A549 (cell line): ENCODE data around the gene TNFRSF11A. TPM values are rescaled to one million over a fixed set of nuclear protein-coding genes. Genes with fewer than 3 reads are reported as not detected.

Experiments
- ATAC-seq, 2 experiments: fragments of 200-7000 bp in 1 of 2; fragments of >200 bp in 1 of 2; cut with Nextera tagmentation in 1 of 2; cut with Tn5 transposase in 1 of 2; 3 replicates each; pipeline versions ENCODE4 v1.8.0 to v1.9.1; 2018 to 2020; ENCODE audit warnings: mild to moderate bottlenecking in 1 of 2, moderate library complexity in 1 of 2
- CTCF ChIA-PET: fragments of 300-600 bp; sonication (Branson Sonifier 250); formaldehyde crosslinking; extraction: SDS; loops from one replicate; lab custom pipeline; 2021; ENCODE audit warnings: antibody characterized with exemption, inconsistent platforms; lab: Yijun Ruan, JAX
- POLR2A ChIA-PET: fragments of 350-600 bp; formaldehyde crosslinking; extraction: SDS; loops from one replicate; lab custom pipeline; 2021; ENCODE audit warnings: antibody characterized with exemption, inconsistent platforms; lab: Yijun Ruan, JAX
- DNase-seq, 2 experiments: peaks; one replicate each; pipeline versions ENCODE4 v3.0.0 to v3.0.0-alpha.2; 2011 to 2016; ENCODE audit warnings: low read depth in 1 of 2, low spot score in 1 of 2
- FAIRE-seq: peaks from 2 replicates; lab custom pipeline; 2011; peaks lifted over from hg19 to GRCh38; lab: Jason Lieb, UNC
- H3K27ac ChIP-seq, 2 experiments: fragments of >200 bp; sonication (Bioruptor Twin); formaldehyde crosslinking; 3 replicates each; pipeline ENCODE4 v1.5.1; 2016 to 2017
- H3K4me1 ChIP-seq: fragments of >200 bp; sonication (Bioruptor Twin); formaldehyde crosslinking; 3 replicates; pipeline ENCODE4 v1.6.1; 2016
- H3K4me2 ChIP-seq: fragments of >200 bp; sonication (Bioruptor Twin); formaldehyde crosslinking; 3 replicates; pipeline ENCODE4 v1.6.1; 2016
- H3K4me3 ChIP-seq: fragments of >200 bp; sonication (Bioruptor Twin); formaldehyde crosslinking; 3 replicates; pipeline ENCODE4 v1.5.1; 2016
- H3K9me3 ChIP-seq: fragments of >200 bp; sonication (Bioruptor Twin); formaldehyde crosslinking; 3 replicates; pipeline ENCODE4 v1.6.1; 2016
- CEBPB ChIP-seq, 2 experiments: fragments of >200 bp in 1 of 2; sonication (Bioruptor Twin) in 1 of 2; formaldehyde crosslinking in 1 of 2; IDR thresholded peaks; 2 replicates each; pipeline ENCODE4 v1.6.1; 2012 to 2016
- EHMT2 ChIP-seq: fragments of 200-600 bp; sonication (generic); IDR thresholded peaks from 2 replicates; pipeline ENCODE4 v1.6.1; 2016; ENCODE audit warnings: antibody characterized with exemption, low read depth, mild to moderate bottlenecking, moderate library complexity
- EP300 ChIP-seq, 2 experiments: fragments of >200 bp; sonication (Bioruptor Twin); formaldehyde crosslinking; IDR thresholded peaks; 2 replicates in 1 of 2; 3 replicates in 1 of 2; pipeline ENCODE4 v1.6.1; 2016 to 2017
- ESRRA ChIP-seq: fragments of 150-350 bp; IDR thresholded peaks from 2 replicates; pipeline ENCODE4 v1.6.1; 2014; ENCODE audit warnings: mild to moderate bottlenecking, low read length, borderline replicate concordance
- FOSL2 ChIP-seq, 2 experiments: fragments of 450-650 bp in 1 of 2; fragments of >200 bp in 1 of 2; sonication (Bioruptor Twin) in 1 of 2; formaldehyde crosslinking; IDR thresholded peaks; 2 replicates each; pipeline versions ENCODE4 v1.5.0 to v1.6.1; 2016 to 2020; ENCODE audit warnings: mild to moderate bottlenecking in 1 of 2, moderate library complexity in 1 of 2
- GATA3 ChIP-seq: IDR thresholded peaks from 2 replicates; pipeline ENCODE4 v1.6.1; 2012; ENCODE audit warnings: borderline replicate concordance
- HDAC2 ChIP-seq: fragments of 200-600 bp; sonication (generic); IDR thresholded peaks from 2 replicates; pipeline ENCODE4 v1.6.1; 2016
- HOXB5 ChIP-seq: fragments of 250-450 bp; sonication (Bioruptor Pico); IDR thresholded peaks from 2 replicates; pipeline ENCODE4 v1.5.0; 2020; ENCODE audit warnings: mild to moderate bottlenecking, moderate library complexity
- KDM5A ChIP-seq: fragments of 200-600 bp; sonication (generic); IDR thresholded peaks from 2 replicates; pipeline ENCODE4 v1.6.1; 2016; ENCODE audit warnings: antibody characterized with exemption, mild to moderate bottlenecking
- NR3C1 ChIP-seq: fragments of >200 bp; sonication (Bioruptor Twin); formaldehyde crosslinking; IDR thresholded peaks from 3 replicates; pipeline ENCODE4 v1.6.1; 2017
- PHF8 ChIP-seq: fragments of 200-600 bp; sonication (generic); IDR thresholded peaks from 2 replicates; pipeline ENCODE4 v1.6.1; 2016; ENCODE audit warnings: low read depth, mild to moderate bottlenecking, antibody characterized with exemption, moderate library complexity, borderline replicate concordance
- POLR2AphosphoS2 ChIP-seq: conservative IDR thresholded peaks from 2 replicates; pipeline ENCODE4 v1.6.1; 2012; ENCODE audit warnings: low read length, improper control_type of control experiment, inconsistent platforms
- RARB ChIP-seq: fragments of 250-450 bp; sonication (Bioruptor Pico); IDR thresholded peaks from 2 replicates; pipeline ENCODE4 v1.8.0; 2021; ENCODE audit warnings: mild to moderate bottlenecking, moderate library complexity
- RNF2 ChIP-seq: fragments of 200-600 bp; sonication (generic); IDR thresholded peaks from 2 replicates; pipeline ENCODE4 v1.6.1; 2016; ENCODE audit warnings: low read depth, mild to moderate bottlenecking, antibody characterized with exemption, moderate library complexity, borderline replicate concordance
- SMC3 ChIP-seq: fragments of >200 bp; sonication (Bioruptor Twin); formaldehyde crosslinking; IDR thresholded peaks from 3 replicates; pipeline ENCODE4 v1.6.1; 2018; ENCODE audit warnings: inconsistent platforms
- SREBF2 ChIP-seq: fragments of 450-650 bp; IDR thresholded peaks from 2 replicates; pipeline ENCODE4 v1.6.1; 2014; ENCODE audit warnings: mild to moderate bottlenecking, moderate library complexity
- TFCP2L1 ChIP-seq: fragments of 250-450 bp; sonication (Bioruptor Pico); IDR thresholded peaks from 2 replicates; pipeline ENCODE4 v1.5.0; 2021; ENCODE audit warnings: mild to moderate bottlenecking
- TP53 ChIP-seq: fragments of 250-450 bp; sonication (Bioruptor Pico); IDR thresholded peaks from 2 replicates; pipeline ENCODE4 v1.5.0; 2021; ENCODE audit warnings: mild to moderate bottlenecking, moderate library complexity
- ZC3H11A ChIP-seq: fragments of 450-650 bp; IDR thresholded peaks from 2 replicates; pipeline ENCODE4 v1.6.1; 2014; ENCODE audit warnings: antibody characterized with exemption, mild to moderate bottlenecking
- WGBS: methylation state at CpG from one replicate; pipeline ENCODE4 v1.1.6; 2017; ENCODE audit errors: missing lambda C conversion rate; 5-methylcytosine and 5-hydroxymethylcytosine counted together
- polyA plus RNA-seq, 4 experiments: library from polyadenylated mRNA; depleted of rRNA in 3 of 4; stranded (reverse); fragments of >200 nt; fragmentation: RNase III in 1 of 4; extraction: RNeasy Plus Mini Kit Qiagen cat#74134 plus additional on column Dnase treatment in 1 of 4; gene quantifications; 2 replicates in 3 of 4; 3 replicates in 1 of 4; pipeline ENCODE4 v1.2.3, GENCODE V29; 2011 to 2017
- TF ChIP-seq, protein P1 (sequence below): IDR thresholded peaks from 2 replicates; pipeline ENCODE4 v1.6.1; 2012
- TF ChIP-seq, protein P2 (sequence below): fragments of 250-450 bp; sonication (Bioruptor Pico); IDR thresholded peaks from 2 replicates; pipeline ENCODE4 v1.5.0; 2021; ENCODE audit warnings: mild to moderate bottlenecking, moderate library complexity, borderline replicate concordance
- TF ChIP-seq, protein P3 (sequence below): fragments of 150-350 bp; IDR thresholded peaks from 2 replicates; pipeline ENCODE4 v1.6.1; 2014; ENCODE audit warnings: low read depth, mild to moderate bottlenecking, low read length
- TF ChIP-seq, protein P4 (sequence below): IDR thresholded peaks from 2 replicates; pipeline ENCODE4 v1.6.1; 2012
- TF ChIP-seq, protein P5 (sequence below): fragments of >200 bp; sonication (Bioruptor Twin); formaldehyde crosslinking; IDR thresholded peaks from 3 replicates; pipeline ENCODE4 v1.6.1; 2016

Gene TNFRSF11A
- polyA plus RNA-seq, 2 of the 4 experiments (the other 2 are of a cell fraction): 1.9 to 4.0 TPM

DNA sequence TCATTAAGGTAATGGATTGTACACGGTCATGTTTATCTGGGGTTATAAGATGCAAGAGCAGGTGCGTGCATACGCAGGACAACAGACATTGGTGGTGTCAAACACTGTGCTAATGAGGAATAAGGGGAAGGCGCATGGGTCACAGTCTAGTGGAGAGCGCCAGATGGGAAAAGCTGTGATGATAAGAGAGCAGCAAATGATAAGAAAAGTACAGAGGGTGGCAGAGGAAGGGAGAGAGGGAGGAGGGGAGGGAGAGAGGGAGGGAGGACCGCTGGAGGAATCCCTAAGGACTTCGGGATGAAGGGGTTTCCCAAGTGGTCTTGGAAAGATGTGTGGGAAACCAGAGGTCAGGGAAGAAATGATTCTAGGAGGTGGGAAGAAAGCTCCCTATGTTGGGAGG is 2.9 kb downstream of the TNFRSF11A start (continued):
- no peak for TF ChIP-seq RNF2
- no peak for TF ChIP-seq HDAC2
- TF ChIP-seq, protein P1, sequence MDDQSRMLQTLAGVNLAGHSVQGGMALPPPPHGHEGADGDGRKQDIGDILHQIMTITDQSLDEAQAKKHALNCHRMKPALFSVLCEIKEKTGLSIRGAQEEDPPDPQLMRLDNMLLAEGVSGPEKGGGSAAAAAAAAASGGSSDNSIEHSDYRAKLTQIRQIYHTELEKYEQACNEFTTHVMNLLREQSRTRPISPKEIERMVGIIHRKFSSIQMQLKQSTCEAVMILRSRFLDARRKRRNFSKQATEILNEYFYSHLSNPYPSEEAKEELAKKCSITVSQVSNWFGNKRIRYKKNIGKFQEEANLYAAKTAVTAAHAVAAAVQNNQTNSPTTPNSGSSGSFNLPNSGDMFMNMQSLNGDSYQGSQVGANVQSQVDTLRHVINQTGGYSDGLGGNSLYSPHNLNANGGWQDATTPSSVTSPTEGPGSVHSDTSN: no peak
- no peak for TF ChIP-seq TFCP2L1 (CRISPR knock-in tag)
- TF ChIP-seq NR3C1: no peak
- TF ChIP-seq, protein P2, sequence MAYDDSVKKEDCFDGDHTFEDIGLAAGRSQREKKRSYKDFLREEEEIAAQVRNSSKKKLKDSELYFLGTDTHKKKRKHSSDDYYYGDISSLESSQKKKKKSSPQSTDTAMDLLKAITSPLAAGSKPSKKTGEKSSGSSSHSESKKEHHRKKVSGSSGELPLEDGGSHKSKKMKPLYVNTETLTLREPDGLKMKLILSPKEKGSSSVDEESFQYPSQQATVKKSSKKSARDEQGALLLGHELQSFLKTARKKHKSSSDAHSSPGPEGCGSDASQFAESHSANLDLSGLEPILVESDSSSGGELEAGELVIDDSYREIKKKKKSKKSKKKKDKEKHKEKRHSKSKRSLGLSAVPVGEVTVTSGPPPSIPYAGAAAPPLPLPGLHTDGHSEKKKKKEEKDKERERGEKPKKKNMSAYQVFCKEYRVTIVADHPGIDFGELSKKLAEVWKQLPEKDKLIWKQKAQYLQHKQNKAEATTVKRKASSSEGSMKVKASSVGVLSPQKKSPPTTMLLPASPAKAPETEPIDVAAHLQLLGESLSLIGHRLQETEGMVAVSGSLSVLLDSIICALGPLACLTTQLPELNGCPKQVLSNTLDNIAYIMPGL (CRISPR knock-in tag): no peak

DNA sequence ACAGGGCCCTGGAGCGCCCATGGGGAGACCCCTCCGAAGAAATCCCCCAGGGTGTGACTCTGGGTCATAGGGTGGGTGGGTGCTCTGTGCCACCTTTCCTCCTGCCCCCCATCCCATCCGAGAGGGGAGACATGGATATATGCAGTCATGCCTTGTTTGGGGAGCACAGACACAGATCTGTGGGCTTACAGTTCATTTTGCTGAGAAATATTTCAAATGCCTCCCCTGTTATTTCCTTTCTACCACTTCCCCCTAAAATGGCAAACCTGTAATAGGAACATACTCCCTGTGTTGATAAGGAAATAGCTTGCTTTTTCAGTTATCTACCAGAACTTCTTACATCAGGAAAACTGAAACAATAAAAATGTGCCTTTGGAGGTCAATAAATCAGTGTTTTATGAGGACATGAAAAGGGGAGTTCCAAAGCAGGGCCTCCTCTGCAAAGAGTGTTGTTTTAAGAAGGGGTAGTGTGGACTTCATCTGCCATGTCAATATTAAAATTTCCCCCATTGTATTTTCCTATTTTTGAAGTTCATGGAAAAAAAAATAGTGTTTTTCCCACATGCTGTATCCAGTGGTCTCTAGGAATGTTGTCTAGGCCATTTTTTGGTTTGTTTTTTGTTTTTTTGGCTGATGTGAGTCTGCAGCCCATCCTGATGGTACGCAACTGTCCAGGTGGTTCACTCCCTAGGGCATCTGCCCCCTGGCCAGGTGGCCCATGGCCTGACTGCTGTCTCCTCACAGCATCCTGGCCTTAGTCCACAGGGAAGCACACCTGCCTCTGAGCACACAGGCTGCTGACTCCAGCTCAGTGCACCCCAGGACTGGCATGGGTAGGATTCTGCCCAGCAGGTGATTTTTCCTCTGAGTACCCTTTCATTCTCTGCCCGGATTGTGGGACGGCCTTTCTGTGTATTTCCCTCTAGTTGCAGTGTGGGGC is 3.7 kb downstream of the TNFRSF11A start:
- ATAC-seq: no peak
- TF ChIP-seq CEBPB (IDR thresholded peaks at IDR 0.05): no peak
- TF ChIP-seq, protein P3, sequence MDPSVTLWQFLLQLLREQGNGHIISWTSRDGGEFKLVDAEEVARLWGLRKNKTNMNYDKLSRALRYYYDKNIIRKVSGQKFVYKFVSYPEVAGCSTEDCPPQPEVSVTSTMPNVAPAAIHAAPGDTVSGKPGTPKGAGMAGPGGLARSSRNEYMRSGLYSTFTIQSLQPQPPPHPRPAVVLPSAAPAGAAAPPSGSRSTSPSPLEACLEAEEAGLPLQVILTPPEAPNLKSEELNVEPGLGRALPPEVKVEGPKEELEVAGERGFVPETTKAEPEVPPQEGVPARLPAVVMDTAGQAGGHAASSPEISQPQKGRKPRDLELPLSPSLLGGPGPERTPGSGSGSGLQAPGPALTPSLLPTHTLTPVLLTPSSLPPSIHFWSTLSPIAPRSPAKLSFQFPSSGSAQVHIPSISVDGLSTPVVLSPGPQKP: no peak
- TF ChIP-seq, protein P4, sequence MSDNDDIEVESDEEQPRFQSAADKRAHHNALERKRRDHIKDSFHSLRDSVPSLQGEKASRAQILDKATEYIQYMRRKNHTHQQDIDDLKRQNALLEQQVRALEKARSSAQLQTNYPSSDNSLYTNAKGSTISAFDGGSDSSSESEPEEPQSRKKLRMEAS: no peak
- no peak for TF ChIP-seq GATA3
- TF ChIP-seq FOSL2 (IDR thresholded peaks at IDR 0.05): no peak
- TF ChIP-seq FOSL2 (CRISPR knock-in tag; IDR thresholded peaks at IDR 0.05): no peak
- TF ChIP-seq RARB: no peak
- TF ChIP-seq KDM5A: no peak
- no peak for TF ChIP-seq TFCP2L1 (CRISPR knock-in tag)
- TF ChIP-seq ESRRA: no peak
- TF ChIP-seq ZC3H11A: no peak
- TF ChIP-seq SMC3: no peak
- TF ChIP-seq PHF8: no peak
- no peak for TF ChIP-seq SREBF2
- TF ChIP-seq, protein P5, sequence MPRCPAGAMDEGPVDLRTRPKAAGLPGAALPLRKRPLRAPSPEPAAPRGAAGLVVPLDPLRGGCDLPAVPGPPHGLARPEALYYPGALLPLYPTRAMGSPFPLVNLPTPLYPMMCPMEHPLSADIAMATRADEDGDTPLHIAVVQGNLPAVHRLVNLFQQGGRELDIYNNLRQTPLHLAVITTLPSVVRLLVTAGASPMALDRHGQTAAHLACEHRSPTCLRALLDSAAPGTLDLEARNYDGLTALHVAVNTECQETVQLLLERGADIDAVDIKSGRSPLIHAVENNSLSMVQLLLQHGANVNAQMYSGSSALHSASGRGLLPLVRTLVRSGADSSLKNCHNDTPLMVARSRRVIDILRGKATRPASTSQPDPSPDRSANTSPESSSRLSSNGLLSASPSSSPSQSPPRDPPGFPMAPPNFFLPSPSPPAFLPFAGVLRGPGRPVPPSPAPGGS: no peak
- no peak for TF ChIP-seq TP53 (CRISPR knock-in tag)
- no peak for TF ChIP-seq HOXB5 (CRISPR knock-in tag)
- no peak for TF ChIP-seq EHMT2
- TF ChIP-seq EP300 (IDR thresholded peaks at IDR 0.05): no peak
- TF ChIP-seq POLR2AphosphoS2: no peak
- TF ChIP-seq, all 56 proteins: peak for 0
- WGBS: 85% methylated on average over 4 of the region's 6 CpGs
- Histone ChIP-seq H3K27ac (peak overlapping the region in 1 of 2 experiments; percentile 67; a peak in 3 of 6 replicates), H3K4me3 (no peak overlapping the region), H3K4me1 (peaks cover 21% of the 10 kb centered on the region), H3K4me2 (peak overlapping the region; percentile 47), H3K9me3 (no peaks in the 10 kb centered on the region)
- ChIA-PET CTCF (interaction anchor here (0.9 kb wide), 2 partner anchors 70 to 255 kb away, joined by 3 to 4 read pairs; no protein-coding TSS in a partner anchor), POLR2A (no interaction called here)
- FAIRE-seq: no peak
- DNase-seq: no peak
